ENCODE results near the gene MAL. TPM values are rescaled to one million over a fixed set of nuclear protein-coding genes. Genes with fewer than 3 reads are reported as not detected.

The MAL gene
- total RNA-seq, 1 donor from 2014 or later = not detected

DNA sequence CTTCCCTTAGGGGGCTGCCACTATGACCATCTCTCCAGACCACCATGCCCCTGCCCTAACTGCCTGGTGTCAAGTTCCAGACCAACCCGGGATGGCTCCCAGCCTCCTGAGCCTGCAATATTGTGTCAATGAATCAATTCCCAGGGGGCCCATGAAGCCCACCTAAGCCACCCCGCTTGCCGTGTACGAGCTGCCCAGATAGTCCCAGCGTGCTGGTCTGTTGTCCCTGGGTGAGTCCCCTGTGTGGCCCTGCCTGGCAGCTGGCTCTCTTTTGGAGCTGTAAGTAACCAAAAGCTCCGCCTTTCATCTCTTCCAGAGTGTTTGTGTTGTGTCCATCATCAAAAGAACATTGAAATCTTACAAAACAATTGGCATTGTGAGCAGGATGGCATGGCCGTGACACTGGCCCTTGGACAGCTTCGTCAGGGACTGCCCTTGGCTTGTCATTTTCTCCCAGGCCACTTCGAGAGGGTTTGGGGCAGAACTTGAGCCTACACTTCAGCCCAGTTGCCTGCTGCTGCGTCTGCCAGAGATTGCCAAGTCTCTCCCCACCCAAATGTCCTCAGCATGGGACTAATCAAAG is 11.3 kb upstream of the MAL start:
- no peaks in the 10 kb centered on the region for H3K36me3 Mint-ChIP-seq (ENCODE audit: low read depth, unreplicated experiment)
- no peak overlapping the region for H3K4me3 Mint-ChIP-seq (ENCODE audit: unreplicated experiment)
- TF ChIP-seq, protein P1, sequence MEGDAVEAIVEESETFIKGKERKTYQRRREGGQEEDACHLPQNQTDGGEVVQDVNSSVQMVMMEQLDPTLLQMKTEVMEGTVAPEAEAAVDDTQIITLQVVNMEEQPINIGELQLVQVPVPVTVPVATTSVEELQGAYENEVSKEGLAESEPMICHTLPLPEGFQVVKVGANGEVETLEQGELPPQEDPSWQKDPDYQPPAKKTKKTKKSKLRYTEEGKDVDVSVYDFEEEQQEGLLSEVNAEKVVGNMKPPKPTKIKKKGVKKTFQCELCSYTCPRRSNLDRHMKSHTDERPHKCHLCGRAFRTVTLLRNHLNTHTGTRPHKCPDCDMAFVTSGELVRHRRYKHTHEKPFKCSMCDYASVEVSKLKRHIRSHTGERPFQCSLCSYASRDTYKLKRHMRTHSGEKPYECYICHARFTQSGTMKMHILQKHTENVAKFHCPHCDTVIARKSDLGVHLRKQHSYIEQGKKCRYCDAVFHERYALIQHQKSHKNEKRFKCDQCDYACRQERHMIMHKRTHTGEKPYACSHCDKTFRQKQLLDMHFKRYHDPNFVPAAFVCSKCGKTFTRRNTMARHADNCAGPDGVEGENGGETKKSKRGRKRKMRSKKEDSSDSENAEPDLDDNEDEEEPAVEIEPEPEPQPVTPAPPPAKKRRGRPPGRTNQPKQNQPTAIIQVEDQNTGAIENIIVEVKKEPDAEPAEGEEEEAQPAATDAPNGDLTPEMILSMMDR (IDR thresholded peaks at IDR 0.05; ENCODE audit: unreplicated experiment) = no peak
- no peak overlapping the region for H3K27ac Mint-ChIP-seq (ENCODE audit: unreplicated experiment)
- DNase-seq (ENCODE audit: low spot score) = no peak
- H3K4me1 Mint-ChIP-seq (ENCODE audit: unreplicated experiment) = peaks cover 3% of the 10 kb centered on the region
- H3K27me3 Mint-ChIP-seq (ENCODE audit: unreplicated experiment) = peaks cover 8% of the 10 kb centered on the region
- H3K9me3 Mint-ChIP-seq (ENCODE audit: unreplicated experiment) = no peaks in the 10 kb centered on the region

DNA sequence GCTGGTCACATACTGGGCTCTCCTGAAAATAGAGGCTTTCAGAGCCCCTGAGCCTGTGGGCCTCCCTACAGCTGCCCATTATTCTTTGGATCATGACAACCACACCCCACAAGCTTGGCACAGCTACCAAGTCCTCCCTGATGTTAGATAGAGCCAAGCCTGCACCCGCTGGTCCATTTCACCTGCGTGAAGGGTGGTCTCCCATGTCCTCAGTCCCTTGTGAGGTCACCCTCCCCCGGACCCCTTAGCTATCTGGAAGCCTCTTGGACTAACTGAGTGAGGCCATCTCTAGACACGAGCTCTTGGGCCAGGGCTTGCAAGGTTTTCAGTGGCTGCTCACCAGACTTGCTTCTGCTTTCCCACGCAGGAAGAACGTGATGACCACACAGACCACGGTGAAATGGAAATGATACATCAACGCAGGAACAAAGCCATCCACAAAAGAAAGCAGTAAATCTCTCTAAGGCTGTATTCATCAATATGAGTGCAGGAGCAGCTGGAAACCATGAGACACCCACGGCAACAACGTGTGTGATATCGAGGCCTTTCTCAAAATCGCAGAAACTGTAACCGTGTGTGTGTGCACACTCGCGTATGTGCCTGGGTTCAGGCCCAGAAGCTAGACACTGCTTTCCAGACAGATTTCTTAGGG is 10.1 kb upstream of the MAL start:
- no peak for DNase-seq (ENCODE audit: low spot score)
- no peak overlapping the region for H3K27ac Mint-ChIP-seq (ENCODE audit: unreplicated experiment)
- H3K4me3 Mint-ChIP-seq (ENCODE audit: unreplicated experiment) = no peak overlapping the region
- H3K36me3 Mint-ChIP-seq (ENCODE audit: low read depth, unreplicated experiment) = no peaks in the 10 kb centered on the region
- H3K27me3 Mint-ChIP-seq (ENCODE audit: unreplicated experiment) = peaks cover 6% of the 10 kb centered on the region
- no peaks in the 10 kb centered on the region for H3K9me3 Mint-ChIP-seq (ENCODE audit: unreplicated experiment)
- H3K4me1 Mint-ChIP-seq (ENCODE audit: unreplicated experiment) = peaks cover 3% of the 10 kb centered on the region
- TF ChIP-seq, protein P1 (IDR thresholded peaks at IDR 0.05; ENCODE audit: unreplicated experiment) = no peak

DNA sequence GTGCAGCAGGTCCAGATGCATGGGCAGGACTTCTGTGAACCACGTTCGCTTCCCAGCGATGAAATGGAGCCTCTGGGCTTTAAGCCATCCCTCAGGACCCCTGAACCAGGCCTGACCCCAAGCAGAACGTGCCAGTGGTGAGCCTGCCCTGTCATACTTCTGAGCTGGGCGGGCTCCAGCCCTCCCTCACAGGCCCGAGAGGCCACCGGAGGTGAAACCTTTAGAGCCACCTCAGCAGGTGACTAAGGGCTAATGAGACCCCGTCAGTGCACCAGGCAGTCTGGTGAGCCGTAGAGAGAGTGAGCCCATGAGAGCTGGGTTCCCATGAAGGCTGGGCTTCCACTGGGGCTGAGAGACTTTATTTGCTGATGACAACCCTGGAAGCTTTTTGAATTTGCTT is 8.9 kb upstream of the MAL start:
- H3K27ac Mint-ChIP-seq (ENCODE audit: unreplicated experiment) = no peak overlapping the region
- H3K36me3 Mint-ChIP-seq (ENCODE audit: low read depth, unreplicated experiment) = no peaks in the 10 kb centered on the region
- H3K4me3 Mint-ChIP-seq (ENCODE audit: unreplicated experiment) = no peak overlapping the region
- no peaks in the 10 kb centered on the region for H3K9me3 Mint-ChIP-seq (ENCODE audit: unreplicated experiment)
- peaks cover 3% of the 10 kb centered on the region for H3K4me1 Mint-ChIP-seq (ENCODE audit: unreplicated experiment)
- no peak for DNase-seq (ENCODE audit: low spot score)
- TF ChIP-seq, protein P1 (IDR thresholded peaks at IDR 0.05; ENCODE audit: unreplicated experiment) = no peak
- peaks cover 6% of the 10 kb centered on the region for H3K27me3 Mint-ChIP-seq (ENCODE audit: unreplicated experiment)

DNA sequence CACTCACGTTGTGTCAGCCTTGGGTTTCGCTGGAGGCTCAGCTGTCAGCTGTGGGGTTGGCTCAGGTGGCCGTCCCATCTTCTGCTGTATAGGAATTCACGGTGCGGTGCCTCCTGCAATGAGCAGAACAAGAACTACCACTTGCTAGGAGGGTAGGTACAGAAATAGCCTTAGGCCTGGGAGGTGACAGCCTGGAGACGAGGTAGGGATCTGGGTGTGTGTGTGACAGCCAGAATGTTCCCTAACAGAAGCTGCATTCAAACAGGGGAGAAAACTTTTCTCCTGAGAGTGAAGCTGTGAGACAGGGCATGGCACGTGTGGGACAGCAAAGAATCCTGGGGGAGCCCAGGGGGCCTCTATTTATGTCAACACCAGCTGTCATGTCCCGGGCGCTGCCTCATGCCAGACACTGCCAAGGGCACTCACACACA is 8.4 kb upstream of the MAL start:
- Mint-ChIP-seq H3K27me3 (ENCODE audit: unreplicated experiment) (peaks cover 6% of the 10 kb centered on the region), H3K36me3 (ENCODE audit: low read depth, unreplicated experiment) (no peaks in the 10 kb centered on the region), H3K27ac (ENCODE audit: unreplicated experiment) (no peak overlapping the region), H3K4me1 (ENCODE audit: unreplicated experiment) (peaks cover 3% of the 10 kb centered on the region), H3K4me3 (ENCODE audit: unreplicated experiment) (no peak overlapping the region), H3K9me3 (ENCODE audit: unreplicated experiment) (no peaks in the 10 kb centered on the region)
- DNase-seq (ENCODE audit: low spot score) = no peak
- TF ChIP-seq, protein P1 (IDR thresholded peaks at IDR 0.05; ENCODE audit: unreplicated experiment) = no peak

DNA sequence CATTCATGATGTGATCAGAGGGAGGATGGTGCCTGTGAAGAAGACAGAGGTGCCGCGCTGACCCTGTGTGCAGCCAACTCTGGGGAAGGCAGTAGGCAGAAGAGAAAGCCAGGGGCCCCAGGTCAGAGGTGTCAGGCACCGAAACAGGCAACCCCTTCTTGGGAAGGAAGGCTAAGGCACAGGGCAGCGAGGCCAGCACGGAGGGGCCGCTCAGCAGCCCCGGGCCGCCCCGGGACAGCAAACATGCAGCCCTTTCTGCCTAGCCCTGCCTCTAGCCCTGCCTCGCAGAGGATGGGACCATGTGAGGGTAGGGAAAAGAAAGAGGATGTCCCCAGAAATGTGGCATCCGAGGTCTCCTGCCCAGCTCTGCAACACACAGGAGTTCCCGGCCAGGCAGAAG is 7.7 kb upstream of the MAL start:
- TF ChIP-seq, protein P1 (IDR thresholded peaks at IDR 0.05; ENCODE audit: unreplicated experiment) = no peak
- DNase-seq (ENCODE audit: low spot score) = no peak
- Mint-ChIP-seq H3K27ac (ENCODE audit: unreplicated experiment) (no peak overlapping the region), H3K27me3 (ENCODE audit: unreplicated experiment) (peaks cover 8% of the 10 kb centered on the region), H3K4me1 (ENCODE audit: unreplicated experiment) (peaks cover 3% of the 10 kb centered on the region), H3K9me3 (ENCODE audit: unreplicated experiment) (no peaks in the 10 kb centered on the region), H3K36me3 (ENCODE audit: low read depth, unreplicated experiment) (no peaks in the 10 kb centered on the region), H3K4me3 (ENCODE audit: unreplicated experiment) (no peak overlapping the region)

Measured in endothelial cell (in vitro differentiated cells).